CD4-positive, alpha-beta T cell treated with Interleukin-6 for 4 hours (primary cell): ENCODE data around the gene NEUROD4.

ENCODE experiments used
- DNase-seq: peaks from one replicate; pipeline ENCODE4 v3.0.0-alpha.2; 2020; ENCODE audit warnings: mixed read lengths

NEUROD4 gene

GRCh38 chr12:54998958-54999510 lies 20.7 kb upstream of the NEUROD4 start:
- no peak for DNase-seq

- DNase-seq: no peak
These were observed 18.4 kb upstream of the NEUROD4 start for GRCh38 chr12:55001198-55001868.

GRCh38 chr12:55002355-55002754 lies 17.4 kb upstream of the NEUROD4 start:
- no peak for DNase-seq

GRCh38 chr12:55008944-55009585 lies 10.7 kb upstream of the NEUROD4 start:
- no peak for DNase-seq

GRCh38 chr12:55017416-55017925 lies 2.3 kb upstream of the NEUROD4 start:
- no peak for DNase-seq

- DNase-seq: no peak
These were observed 4.8 kb downstream of the NEUROD4 start for GRCh38 chr12:55024575-55024974.

GRCh38 chr12:55025508-55025907 lies 5.7 kb downstream of the NEUROD4 start:
- DNase-seq: no peak

- DNase-seq: no peak
These were observed 14.4 kb downstream of the NEUROD4 start for GRCh38 chr12:55034218-55034617.

- no peak for DNase-seq
These were observed 16.7 kb downstream of the NEUROD4 start for GRCh38 chr12:55036326-55037115.

GRCh38 chr12:55037351-55037987 lies 17.7 kb downstream of the NEUROD4 start:
- DNase-seq: no peak

GRCh38 chr12:55039395-55040354 lies 19.9 kb downstream of the NEUROD4 start:
- no peak for DNase-seq

- DNase-seq: no peak
These were observed 21.7 kb downstream of the NEUROD4 start for GRCh38 chr12:55041345-55042055.

GRCh38 chr12:55043542-55043941 lies 23.8 kb downstream of the NEUROD4 start:
- DNase-seq: no peak

- DNase-seq: no peak
These were observed 24.4 kb downstream of the NEUROD4 start for GRCh38 chr12:55044135-55044534.

- DNase-seq: no peak
These were observed 29.9 kb downstream of the NEUROD4 start for GRCh38 chr12:55049676-55050075.

- DNase-seq: no peak
These were observed 31.6 kb downstream of the NEUROD4 start for GRCh38 chr12:55051197-55051947.

- no peak for DNase-seq
These were observed 37.7 kb downstream of the NEUROD4 start for GRCh38 chr12:55057481-55057880.

GRCh38 chr12:55058082-55058481 lies 38.3 kb downstream of the NEUROD4 start:
- no peak for DNase-seq

GRCh38 chr12:55058776-55059175 lies 39.0 kb downstream of the NEUROD4 start:
- DNase-seq: no peak

GRCh38 chr12:55060470-55060869 lies 40.7 kb downstream of the NEUROD4 start:
- DNase-seq: no peak
